ENCODE results near the gene EOGT.
A peak's percentile ranks its signal among the peaks of the same experiment; 100 is the strongest.

EOGT gene

DNA sequence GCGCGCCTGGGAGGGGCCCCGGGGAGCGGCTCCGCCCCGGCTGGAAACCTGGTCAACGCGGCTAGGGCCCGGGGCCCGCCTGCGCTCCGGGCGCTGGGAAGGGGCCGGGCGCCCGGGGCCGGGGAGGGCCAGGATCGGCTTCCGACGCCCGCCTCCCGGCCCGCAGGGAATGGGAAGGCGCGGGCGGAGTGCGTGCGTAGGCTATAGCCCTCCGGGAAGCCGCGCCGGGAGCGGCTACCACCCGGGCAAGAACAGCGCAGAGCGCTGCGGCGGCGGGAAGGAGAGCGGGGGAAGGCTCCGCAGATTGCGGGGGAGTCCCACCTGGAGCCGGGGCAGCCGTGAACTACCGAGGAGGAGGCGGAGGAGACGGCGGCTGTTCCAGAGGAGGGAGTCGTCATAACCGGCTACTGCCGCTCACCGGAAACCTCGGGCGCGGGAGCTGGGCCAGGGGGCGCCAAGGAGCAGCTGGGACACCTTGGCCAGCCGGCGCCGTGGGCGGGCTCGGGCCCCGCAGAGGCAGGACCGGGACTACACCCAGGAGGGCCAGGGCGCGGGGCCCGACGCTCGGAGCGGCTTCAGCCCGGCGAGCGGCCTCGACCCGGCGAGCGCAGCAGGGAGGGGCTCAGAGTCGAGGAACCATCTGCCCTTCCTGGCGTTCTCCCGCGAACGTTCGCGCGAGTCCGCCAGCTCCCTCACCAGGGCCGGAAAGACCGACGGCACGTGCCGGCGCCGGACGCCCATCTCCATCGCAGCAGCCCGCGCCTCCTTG is at the start of gene EOGT:
EOGT (minus strand) TSS at position 432 of the 769 bp plus-strand sequence. CDS start 3,838 bp downstream, outside the sequence.
- peak; percentile 63 for DNase-seq (ENCODE audit: low read depth)

DNA sequence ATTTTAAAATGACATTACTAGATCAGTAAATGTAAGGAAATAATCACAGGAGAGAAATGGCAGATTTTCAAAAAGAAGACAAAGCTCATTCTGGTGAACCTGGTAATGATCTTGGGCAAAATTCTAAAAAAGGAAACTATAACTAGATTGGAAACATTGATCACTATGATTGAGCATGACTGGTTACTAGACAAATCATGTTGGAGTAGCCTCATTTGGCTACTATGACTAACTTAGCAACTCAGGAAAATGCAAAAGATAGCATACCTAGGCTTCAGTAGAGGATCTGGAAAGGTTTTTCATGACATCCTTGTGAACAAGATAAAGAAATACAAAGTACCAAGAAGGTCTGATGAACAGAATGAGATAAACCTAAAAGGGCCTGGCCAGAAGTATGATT is 46.2 kb upstream of the EOGT start:
- DNase-seq (ENCODE audit: low read depth) = no peak

GRCh38 chr3:69058947-69059224 is 45.4 kb upstream of the EOGT start:
- no peak for DNase-seq (ENCODE audit: low read depth)

DNA sequence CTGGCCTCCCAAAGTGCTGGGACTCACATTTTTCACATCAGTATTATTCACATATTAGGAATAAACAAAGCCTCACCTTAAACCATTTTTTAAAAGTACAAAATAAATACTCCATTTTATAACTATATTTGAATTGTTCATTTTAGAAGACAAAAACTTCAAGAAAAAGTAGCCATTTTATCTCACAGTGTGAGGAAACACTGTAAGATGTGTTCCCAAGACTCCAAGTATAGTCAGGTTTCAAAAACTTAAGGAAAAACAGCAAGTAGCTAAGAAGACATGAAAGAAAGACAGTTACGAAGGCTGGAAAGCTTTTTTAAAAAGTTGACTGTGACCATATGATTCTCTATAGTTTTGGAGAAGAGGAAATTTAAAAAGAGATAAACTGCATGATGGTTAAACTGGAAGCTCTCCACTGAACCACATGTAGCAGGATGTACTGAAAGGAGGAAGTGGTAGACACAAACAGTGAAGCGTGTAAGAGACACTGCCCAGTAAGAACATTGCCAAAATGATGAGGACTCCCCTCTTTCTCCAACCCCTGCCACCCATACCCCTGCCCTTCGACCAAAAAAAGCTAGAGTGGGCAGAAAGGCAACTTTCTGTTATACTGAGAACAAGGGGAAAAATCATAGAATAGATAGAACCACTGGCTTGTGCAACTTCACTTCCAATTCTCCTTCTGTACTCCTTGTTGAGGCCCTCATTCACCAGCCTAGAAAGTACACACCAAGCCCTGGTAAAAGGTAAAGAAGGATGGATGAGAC is 44.9 kb upstream of the EOGT start:
- no peak for DNase-seq (ENCODE audit: low read depth)

DNA sequence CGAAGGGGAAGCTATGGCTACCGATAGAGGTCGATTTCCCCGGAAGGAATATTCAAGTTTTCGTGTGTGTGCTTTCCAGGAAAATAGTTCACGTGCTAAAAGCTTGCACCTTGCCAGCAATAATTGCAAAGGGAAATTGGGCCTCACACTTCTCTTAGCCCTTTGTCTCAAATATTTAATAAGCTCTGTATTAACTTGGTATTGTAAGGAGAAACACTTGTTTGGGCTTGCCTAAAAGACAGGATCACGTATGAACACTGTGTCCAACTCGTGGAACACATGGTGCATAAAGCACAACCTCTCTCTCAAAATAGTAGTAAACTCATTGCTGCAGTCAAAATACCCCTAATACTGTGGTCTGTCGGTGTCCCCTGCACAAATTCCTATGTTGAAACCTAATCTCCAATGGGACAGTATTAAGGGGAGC is 39.0 kb upstream of the EOGT start:
- DNase-seq (ENCODE audit: low read depth) = no peak

DNA sequence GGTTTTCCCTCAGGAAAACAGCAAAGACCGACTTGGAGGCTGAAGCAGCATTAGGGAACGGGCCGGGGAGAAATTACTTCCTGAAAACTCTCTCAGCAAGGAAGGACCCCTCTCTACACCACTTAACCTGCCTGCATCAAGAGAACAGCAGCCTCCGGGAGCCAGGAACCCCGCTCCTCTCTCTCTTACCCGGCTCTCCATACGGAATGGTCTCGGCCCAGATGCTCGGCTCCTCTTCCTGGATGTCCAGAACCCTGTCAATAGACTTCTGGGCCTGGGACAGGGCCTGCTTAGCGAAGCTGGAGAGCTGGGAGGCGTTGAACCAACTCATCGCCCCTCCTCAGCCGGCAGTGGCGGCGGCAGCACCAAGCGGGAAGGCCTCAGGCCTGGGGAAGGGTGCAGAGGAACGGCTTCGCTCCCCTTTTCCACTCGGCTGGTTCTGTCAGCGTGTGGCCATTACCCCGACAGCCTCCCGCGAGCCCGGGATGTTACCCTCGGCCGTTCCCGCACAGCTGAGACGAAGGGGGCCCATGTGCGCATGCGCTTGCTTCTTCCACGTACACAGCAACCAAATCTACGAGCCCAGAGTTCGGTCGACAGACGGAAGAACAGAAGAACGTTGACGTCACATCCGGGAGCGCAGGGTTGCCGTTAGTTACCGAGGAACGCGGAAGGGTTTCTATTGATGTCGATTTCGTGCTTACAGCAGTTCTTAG is 38.4 kb upstream of the EOGT start, which contains the start of gene TMF1:
TMF1 (minus strand) TSS at position 578 of the 716 bp plus-strand sequence; CDS start at position 331, 247 bp downstream.
- peak; percentile 98 for DNase-seq (ENCODE audit: low read depth)

GRCh38 chr3:69048990-69049389 is 35.5 kb upstream of the EOGT start:
- DNase-seq (ENCODE audit: low read depth) = no peak

- no peak for DNase-seq (ENCODE audit: low read depth)
Measured at GRCh38 chr3:69044608-69045007, 31.1 kb upstream of the EOGT start.

DNA sequence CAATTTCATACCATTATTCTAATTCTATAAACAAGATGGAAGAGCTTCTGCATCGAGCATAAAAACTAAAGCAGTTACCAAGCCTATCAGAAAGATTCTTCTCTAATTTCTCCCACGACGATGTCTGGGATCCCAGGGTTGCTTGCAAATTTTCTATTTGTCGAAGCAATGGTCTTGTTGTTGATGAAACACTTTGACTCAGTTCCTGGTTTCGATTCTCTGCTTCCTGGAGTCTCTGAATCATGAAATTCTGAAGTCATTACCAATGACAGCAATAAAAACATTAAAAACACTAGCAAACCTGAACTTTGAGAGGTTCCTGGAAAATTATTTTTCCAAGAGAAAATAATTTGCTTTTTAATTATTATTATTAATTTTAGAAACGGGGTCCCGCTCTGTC is 20.0 kb upstream of the EOGT start:
- DNase-seq (ENCODE audit: low read depth) = no peak

GRCh38 chr3:69032737-69033136 is 19.3 kb upstream of the EOGT start:
- no peak for DNase-seq (ENCODE audit: low read depth)

GRCh38 chr3:69032142-69032541 is 18.7 kb upstream of the EOGT start:
- no peak for DNase-seq (ENCODE audit: low read depth)

DNA sequence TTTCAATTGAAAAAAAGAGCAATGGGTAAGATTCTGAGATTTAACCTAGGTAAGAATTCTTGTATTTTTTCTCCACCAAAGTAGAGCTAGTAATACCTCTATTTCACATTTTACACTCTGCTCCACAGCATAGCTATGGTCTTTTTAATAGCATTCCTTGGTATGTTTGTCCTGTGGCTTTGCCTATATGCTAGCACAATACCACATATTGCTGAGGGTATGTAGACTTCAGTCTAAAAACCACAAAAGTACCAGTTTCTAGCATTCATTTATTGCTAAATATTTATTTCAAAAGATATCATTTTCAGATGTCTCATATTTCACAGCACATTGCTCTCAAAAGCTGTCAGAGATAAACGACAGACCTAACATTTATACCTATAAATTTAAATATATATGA is 18.2 kb upstream of the EOGT start:
- no peak for DNase-seq (ENCODE audit: low read depth)

DNA sequence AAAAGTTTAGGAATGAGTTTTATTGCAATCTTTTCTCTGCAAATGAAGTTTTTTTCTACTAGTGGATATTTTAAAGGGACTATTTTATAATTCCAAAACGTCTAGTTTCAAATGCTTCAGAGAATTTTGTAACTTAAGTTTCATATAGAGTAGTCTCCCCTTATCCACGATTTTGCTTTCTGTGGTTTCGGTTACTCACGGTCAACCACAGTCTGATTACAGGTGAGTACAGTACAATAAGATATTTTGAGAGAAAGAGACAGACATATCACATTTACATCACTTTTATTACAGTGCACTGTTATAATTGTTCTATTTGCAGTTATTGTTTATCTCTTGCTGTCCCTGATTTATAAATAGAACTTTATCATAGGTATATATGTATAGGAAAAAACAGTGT is 7.4 kb upstream of the EOGT start:
- no peak for DNase-seq (ENCODE audit: low read depth)

- no peak for DNase-seq (ENCODE audit: low read depth)
Measured at GRCh38 chr3:69020424-69020823, 6.9 kb upstream of the EOGT start.

GRCh38 chr3:69016901-69017300 is 3.4 kb upstream of the EOGT start:
- DNase-seq (ENCODE audit: low read depth) = no peak

- DNase-seq (ENCODE audit: low read depth) = no peak
Measured at GRCh38 chr3:69016102-69016501, 2.6 kb upstream of the EOGT start.

- DNase-seq (ENCODE audit: low read depth) = no peak
Measured at GRCh38 chr3:69014022-69014580, 617 bp upstream of the EOGT start.

- DNase-seq (ENCODE audit: low read depth) = no peak
Measured at GRCh38 chr3:69012800-69013252, 658 bp downstream of the EOGT start.

DNA sequence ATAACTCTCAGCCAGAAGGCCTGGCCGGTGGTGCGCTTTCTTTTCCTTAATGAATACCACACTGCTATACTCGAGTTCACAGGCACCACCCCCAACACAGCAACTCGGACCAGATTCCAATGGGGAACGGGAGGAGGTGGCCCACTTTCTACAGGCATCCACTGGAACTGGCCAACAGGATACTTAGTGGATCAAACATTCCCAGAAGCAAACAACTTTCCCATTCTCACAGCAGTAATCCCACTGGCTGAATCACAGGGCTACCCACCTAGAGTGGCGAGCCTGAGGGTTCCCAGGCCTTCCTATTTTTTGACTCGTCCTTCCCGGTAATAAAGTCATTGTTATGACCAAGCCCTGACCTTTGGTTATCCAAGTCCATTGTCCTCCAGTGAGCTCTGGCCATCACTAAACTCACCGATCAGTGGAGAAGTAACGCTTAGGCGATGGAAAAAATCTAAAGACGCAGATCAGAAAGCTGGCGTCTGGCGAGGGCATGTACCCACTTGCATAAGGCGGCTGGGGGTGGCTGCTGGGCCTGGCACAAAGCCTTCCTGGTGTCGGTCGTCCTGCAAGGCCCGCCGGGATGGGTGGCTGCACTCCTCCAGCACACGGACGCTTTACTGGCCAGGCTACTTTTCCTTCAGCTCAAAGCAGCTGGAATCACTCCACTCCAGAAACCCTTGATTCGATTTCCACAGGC is 1.2 kb downstream of the EOGT start:
- DNase-seq (ENCODE audit: low read depth) = no peak

DNA sequence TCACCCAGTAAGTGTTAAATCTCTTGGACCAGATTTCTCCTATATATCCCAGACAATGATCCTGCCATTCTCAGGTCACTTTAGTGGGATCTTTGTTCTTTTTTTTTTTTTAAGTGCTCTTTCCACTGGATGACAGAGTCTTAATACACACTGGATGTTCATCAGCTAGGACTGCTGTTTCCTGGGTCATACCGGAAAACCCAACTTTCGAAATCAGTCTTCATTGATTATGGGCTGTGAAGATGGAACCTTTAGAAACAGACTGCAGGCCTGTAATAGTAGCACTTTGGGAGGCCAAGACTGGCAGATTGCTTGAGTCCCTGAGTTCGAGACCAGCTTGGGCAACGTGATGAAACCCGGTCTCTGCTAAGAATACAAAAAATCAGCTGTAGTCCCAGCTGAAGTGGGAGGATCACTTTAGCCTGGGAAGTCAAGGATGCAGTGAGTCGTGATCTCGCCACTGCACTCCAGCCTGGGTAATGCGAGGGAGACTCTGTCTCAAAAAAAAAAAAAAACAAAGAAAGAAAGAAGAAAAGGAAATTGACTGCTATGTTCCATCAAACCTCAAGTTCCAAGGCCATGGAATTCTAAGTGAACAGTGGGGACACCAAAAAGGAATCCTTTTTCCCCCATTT is 2.3 kb downstream of the EOGT start:
- DNase-seq (ENCODE audit: low read depth) = no peak

Measured in stromal cell of bone marrow (primary cell).